IMR-90 (cell line): ENCODE measurements around the gene SLC35G6. TPM values are rescaled to one million over a fixed set of nuclear protein-coding genes. Genes with fewer than 3 reads are reported as not detected.

Experiments
- ATAC-seq: fragments of 200-7000 bp; cut with Tn5 transposase; 2 replicates; pipeline ENCODE4 v1.9.1; 2020; ENCODE audit warnings: low read depth, mild to moderate bottlenecking, moderate library complexity
- BruUV-seq: library from RNA; stranded (reverse); fragments of 400-500 nt; replicated peaks from 2 replicates; lab custom pipeline; 2021; lab: Mats Ljungman, UMichigan
- CTCF ChIA-PET: fragments of 300-600 bp; formaldehyde crosslinking; extraction: SDS; loops from one replicate; lab custom pipeline; 2021; ENCODE audit warnings: antibody characterized with exemption; lab: Yijun Ruan, JAX
- POLR2A ChIA-PET: fragments of 300-600 bp; sonication (Branson Sonifier 250); formaldehyde crosslinking; loops from one replicate; lab custom pipeline; 2022; ENCODE audit warnings: antibody characterized with exemption; ENCODE audit not compliant: unreplicated experiment; lab: Charles Lee
- DNase-seq: peaks from one replicate; pipeline ENCODE4 v3.0.0; 2013
- H2AFZ ChIP-seq: replicated peaks from 2 replicates; pipeline ENCODE3; 2013; ENCODE audit warnings: low read length, mild to moderate bottlenecking; ENCODE audit not compliant: poor library complexity
- H2AK5ac ChIP-seq: 2 replicates; pipeline ENCODE4 v1.6.1; 2013; ENCODE audit warnings: low read depth, low read length, inconsistent platforms
- H2AK9ac ChIP-seq: replicated peaks from 2 replicates; pipeline ENCODE3; 2013; ENCODE audit warnings: mild to moderate bottlenecking, low read depth, low read length, moderate library complexity; ENCODE audit not compliant: poor library complexity
- H2BK120ac ChIP-seq: 2 replicates; pipeline ENCODE4 v1.6.1; 2013; ENCODE audit warnings: low read depth, low read length, inconsistent platforms
- H2BK15ac ChIP-seq: 3 replicates; pipeline ENCODE4 v1.6.1; 2013; ENCODE audit warnings: low read depth, low read length, inconsistent platforms
- H2BK20ac ChIP-seq: 2 replicates; pipeline ENCODE4 v1.6.1; 2013; ENCODE audit warnings: low read depth, mild to moderate bottlenecking, inconsistent platforms, low read length, moderate library complexity
- H2BK5ac ChIP-seq: 2 replicates; pipeline ENCODE4 v1.6.1; 2013; ENCODE audit warnings: mild to moderate bottlenecking, low read depth, low read length, inconsistent platforms; ENCODE audit not compliant: poor library complexity, severe bottlenecking
- H3K14ac ChIP-seq: replicated peaks from 2 replicates; pipeline ENCODE4 v1.6.1; 2013; ENCODE audit warnings: low read depth, low read length, inconsistent platforms
- H3K18ac ChIP-seq: 2 replicates; pipeline ENCODE4 v1.6.1; 2013; ENCODE audit warnings: low read depth, low read length, control low read depth
- H3K23ac ChIP-seq: 2 replicates; pipeline ENCODE4 v1.6.1; 2013; ENCODE audit warnings: low read depth, low read length, inconsistent platforms
- H3K27ac ChIP-seq: 2 replicates; pipeline ENCODE4 v1.5.1; 2013; ENCODE audit warnings: mild to moderate bottlenecking, control low read depth, low read length; ENCODE audit not compliant: insufficient read depth
- H3K27me3 ChIP-seq: 2 replicates; pipeline ENCODE4 v1.6.1; 2013; ENCODE audit warnings: low read length; ENCODE audit not compliant: control insufficient read depth, insufficient read depth
- H3K36me3 ChIP-seq: 2 replicates; pipeline ENCODE4 v1.6.1; 2013; ENCODE audit warnings: low read length, mixed read lengths; ENCODE audit not compliant: control insufficient read depth, insufficient read depth
- H3K4ac ChIP-seq: 2 replicates; pipeline ENCODE4 v1.6.1; 2013; ENCODE audit warnings: low read depth, low read length, inconsistent platforms
- H3K4me1 ChIP-seq: 2 replicates; pipeline ENCODE4 v1.6.1; 2013; ENCODE audit warnings: low read length, mixed read lengths; ENCODE audit not compliant: control insufficient read depth, insufficient read depth
- H3K4me2 ChIP-seq: 2 replicates; pipeline ENCODE4 v1.6.1; 2013; ENCODE audit warnings: low read depth, mild to moderate bottlenecking, control low read depth, low read length, moderate library complexity
- H3K4me3 ChIP-seq: 2 replicates; pipeline ENCODE4 v1.5.1; 2013; ENCODE audit warnings: low read depth, mild to moderate bottlenecking, control low read depth, low read length, moderate library complexity; ENCODE audit not compliant: insufficient read depth
- H3K56ac ChIP-seq: 2 replicates; pipeline ENCODE4 v1.6.1; 2013; ENCODE audit warnings: low read length, inconsistent platforms; ENCODE audit not compliant: insufficient read depth; ENCODE audit errors: extremely low read depth
- H3K79me1 ChIP-seq, 2 experiments: 2 replicates each; pipeline ENCODE4 v1.6.1; 2013; ENCODE audit warnings: low read length in 2 of 2, inconsistent platforms in 1 of 2, low read depth in 1 of 2
- H3K9ac ChIP-seq: 2 replicates; pipeline ENCODE4 v1.6.1; 2013; ENCODE audit warnings: low read depth, low read length, control low read depth
- H3K9me1 ChIP-seq: 2 replicates; pipeline ENCODE4 v1.6.1; 2013; ENCODE audit warnings: low read length, inconsistent platforms; ENCODE audit not compliant: insufficient read depth
- H3K9me3 ChIP-seq: 2 replicates; pipeline ENCODE4 v1.6.1; 2013; ENCODE audit warnings: low read length; ENCODE audit not compliant: control insufficient read depth, insufficient read depth
- H4K20me1 ChIP-seq: 2 replicates; pipeline ENCODE4 v1.6.1; 2013; ENCODE audit warnings: low read length, inconsistent platforms; ENCODE audit not compliant: insufficient read depth
- H4K5ac ChIP-seq: 2 replicates; pipeline ENCODE4 v1.6.1; 2013; ENCODE audit warnings: mild to moderate bottlenecking, low read depth, low read length, control low read depth
- H4K8ac ChIP-seq, 2 experiments: 2 replicates each; pipeline ENCODE4 v1.6.1; 2013; ENCODE audit warnings: low read depth in 2 of 2, low read length in 2 of 2, control low read depth in 1 of 2, inconsistent platforms in 1 of 2
- H4K91ac ChIP-seq: 2 replicates; pipeline ENCODE4 v1.6.1; 2013; ENCODE audit warnings: low read depth, low read length, inconsistent platforms; ENCODE audit not compliant: insufficient read depth
- CEBPB ChIP-seq: IDR thresholded peaks from 2 replicates; pipeline ENCODE4 v1.6.1; 2012; ENCODE audit warnings: low read depth, low read length, improper control_type of control experiment
- CHD1 ChIP-seq: IDR thresholded peaks from 2 replicates; pipeline ENCODE4 v1.6.1; 2012; ENCODE audit warnings: low read depth, low read length, improper control_type of control experiment
- CTCF ChIP-seq: conservative IDR thresholded peaks from 2 replicates; pipeline ENCODE4 v1.5.1; 2012; ENCODE audit warnings: mild to moderate bottlenecking, low read depth, low read length, improper control_type of control experiment
- ELK1 ChIP-seq: fragments of 150-350 bp; IDR thresholded peaks from 2 replicates; pipeline ENCODE4 v1.6.1; 2016; ENCODE audit warnings: low read depth, mild to moderate bottlenecking, low read length, moderate library complexity, borderline replicate concordance
- FOS ChIP-seq: fragments of 150-350 bp; IDR thresholded peaks from 2 replicates; pipeline ENCODE4 v1.6.1; 2016; ENCODE audit warnings: low read depth, low read length
- MAZ ChIP-seq: IDR thresholded peaks from 2 replicates; pipeline ENCODE4 v1.6.1; 2012; ENCODE audit warnings: low read depth, mild to moderate bottlenecking, low read length, improper control_type of control experiment, moderate library complexity, borderline replicate concordance
- MXI1 ChIP-seq: IDR thresholded peaks from 2 replicates; pipeline ENCODE4 v1.6.1; 2012; ENCODE audit warnings: low read depth, mild to moderate bottlenecking, low read length, moderate library complexity, borderline replicate concordance
- NFE2L2 ChIP-seq: fragments of 150-350 bp; IDR thresholded peaks from 2 replicates; pipeline ENCODE4 v1.6.1; 2016; ENCODE audit warnings: low read depth, mild to moderate bottlenecking, low read length
- POLR2A ChIP-seq: IDR thresholded peaks from 2 replicates; pipeline ENCODE4 v1.6.1; 2012; ENCODE audit warnings: mild to moderate bottlenecking, low read depth, low read length
- RAD21 ChIP-seq: IDR thresholded peaks from 2 replicates; pipeline ENCODE4 v1.6.1; 2012; ENCODE audit warnings: low read length, improper control_type of control experiment
- RCOR1 ChIP-seq: IDR thresholded peaks from 2 replicates; pipeline ENCODE4 v1.6.1; 2012; ENCODE audit warnings: mild to moderate bottlenecking, low read length, improper control_type of control experiment; ENCODE audit not compliant: insufficient replicate concordance
- SMC3 ChIP-seq: fragments of 150-350 bp; IDR thresholded peaks from 2 replicates; pipeline ENCODE4 v1.6.1; 2016; ENCODE audit warnings: low read depth, mild to moderate bottlenecking, antibody characterized with exemption, low read length, moderate library complexity
- WGBS, 2 experiments: methylation state at CpG; one replicate each; pipeline versions ENCODE4 v1.1.5 to v1.1.7; 2013; ENCODE audit warnings: missing lambda C conversion rate in 2 of 2; ENCODE audit not compliant: insufficient read length in 1 of 2; ENCODE audit errors: extremely low coverage in 2 of 2; 5-methylcytosine and 5-hydroxymethylcytosine counted together
- dilution Hi-C: fragments of 300-500 bp; cut with HindIII; formaldehyde crosslinking; loops from one replicate; pipeline ENCODE4 v1.14.3; 2018; ENCODE audit warnings: low sequenced_read_pairs; ENCODE audit not compliant: unreplicated experiment
- in situ Hi-C: fragments of 300-500 bp; cut with MboI; formaldehyde crosslinking; loops from 3 replicates; pipeline ENCODE4 v1.14.3; 2019; ENCODE audit warnings: low sequenced_read_pairs, inconsistent platforms, mixed read lengths
- intact Hi-C: fragments of 100-400 bp; cut with micrococcal nuclease; formaldehyde crosslinking; loops from 2 replicates; pipeline ENCODE4 v1.10.0; 2022
- polyA plus RNA-seq, 3 experiments: library from polyadenylated mRNA; depleted of rRNA; stranded (reverse); fragments of >200 nt; gene quantifications; 2 replicates each; pipeline ENCODE4 v1.2.3, GENCODE V29; 2012; ENCODE audit warnings: low replicate concordance in 1 of 3
- total RNA-seq: library from RNA; depleted of rRNA; stranded (reverse); fragments of >200 nt; gene quantifications from 2 replicates; pipeline ENCODE4 v1.2.3, GENCODE V29; 2012

Gene SLC35G6
- total and polyA plus RNA-seq, 2 of the 4 experiments (the other 2 are of a cell fraction) = not detected

- H4K20me1 ChIP-seq = peaks cover 35% of the 10 kb centered on the region
- no peak overlapping the region for H2AK9ac ChIP-seq
- no peak overlapping the region for H3K18ac ChIP-seq
- no peak for DNase-seq
- dilution Hi-C loops (no loop called here), intact Hi-C loops (no loop called here), in situ Hi-C loops (no loop called here)
- H3K4me3 ChIP-seq = no peak overlapping the region
- no peak overlapping the region for H2BK15ac ChIP-seq
- 0 out of 2 replicates have a peak, but pooled peaks cover 5% of the 10 kb centered on the region for H3K9me1 ChIP-seq
- no peaks in the 10 kb centered on the region for H3K27me3 ChIP-seq
- H3K4me2 ChIP-seq = no peak overlapping the region
- no peaks in the 10 kb centered on the region for H3K9me3 ChIP-seq
- H3K27ac ChIP-seq = no peak overlapping the region
- 91% methylated on average over 4 of the region's 11 CpGs; no CpG with 5 or more reads in 1 of the 2 experiments for WGBS, 2 experiments
- no peak overlapping the region for H3K23ac ChIP-seq
- H2BK120ac ChIP-seq = no peak overlapping the region
- no peaks in the 10 kb centered on the region for H3K4me1 ChIP-seq
- peaks cover 53 to 66% of the 10 kb centered on the region in 2 experiments for H3K79me1 ChIP-seq
- no peak overlapping the region for H4K91ac ChIP-seq
- no TSS peak for BruUV-seq
- H3K36me3 ChIP-seq = peaks cover 81% of the 10 kb centered on the region
- no peak overlapping the region for H3K56ac ChIP-seq
- no peak overlapping the region for H2AK5ac ChIP-seq
- H2BK20ac ChIP-seq = no peak overlapping the region
- ChIA-PET CTCF (no interaction called here), POLR2A (no interaction called here)
- H2AFZ ChIP-seq = no peak overlapping the region
- H3K4ac ChIP-seq = no peak overlapping the region
- ATAC-seq = no peak
- H4K5ac ChIP-seq = no peak overlapping the region
- no peak overlapping the region for H3K9ac ChIP-seq
- no peak overlapping the region for H4K8ac ChIP-seq
- H2BK5ac ChIP-seq = no peak overlapping the region
- TF ChIP-seq NFE2L2 (no peak), CHD1 (no peak), SMC3 (no peak), CTCF (no peak), RCOR1 (no peak), MXI1 (no peak), CEBPB (no peak), MAZ (no peak), RAD21 (no peak), FOS (no peak), ELK1 (no peak), POLR2A (no peak)
- no peak overlapping the region for H3K14ac ChIP-seq
Measured at GRCh38 chr17:7499161-7499560, 17.9 kb downstream of the SLC35G6 start.
